Kidney (tissue), 14 donors: ENCODE data around the gene CD79B. TPM values are rescaled to one million over a fixed set of nuclear protein-coding genes. Genes with fewer than 3 reads are reported as not detected.

ENCODE experiments used
- DNase-seq, 5 donors: peaks; one replicate each; pipeline ENCODE4 v3.0.0-alpha.2; 2013 to 2020
- FAIRE-seq: peaks from 2 replicates; lab custom pipeline; 2012; peaks lifted over from hg19 to GRCh38; lab: Jason Lieb, UNC
- H3K27ac ChIP-seq, 2 donors: one replicate each; pipeline ENCODE4 v1.7.0; 2013; ENCODE audit warnings: low read depth in 2 of 2, low read length in 2 of 2, inconsistent platforms in 1 of 2
- H3K27me3 ChIP-seq: one replicate; pipeline ENCODE4 v1.7.1; 2013; ENCODE audit warnings: low read length, inconsistent platforms; ENCODE audit not compliant: control insufficient read depth, insufficient read depth
- H3K36me3 ChIP-seq, 3 donors: one replicate each; pipeline versions ENCODE4 v1.7.0 to v1.7.1; 2013; ENCODE audit warnings: low read length in 3 of 3, control low read depth in 1 of 3, inconsistent platforms in 1 of 3; ENCODE audit not compliant: insufficient read depth in 3 of 3, control insufficient read depth in 2 of 3
- H3K4me1 ChIP-seq, 3 donors: one replicate each; pipeline versions ENCODE4 v1.7.0 to v1.7.1; 2013; ENCODE audit warnings: low read length in 3 of 3, inconsistent platforms in 1 of 3, low read depth in 1 of 3; ENCODE audit not compliant: control insufficient read depth in 2 of 3, insufficient read depth in 2 of 3
- H3K4me3 ChIP-seq, 3 donors: one replicate each; pipeline versions ENCODE4 v1.7.0 to v1.8.1; 2013; ENCODE audit warnings: low read length in 3 of 3, control low read depth in 1 of 3, inconsistent platforms in 1 of 3
- H3K9ac ChIP-seq, 3 donors: one replicate each; pipeline versions ENCODE4 v1.7.0 to v1.7.1; 2013; ENCODE audit warnings: low read length in 3 of 3, control low read depth in 1 of 3, inconsistent platforms in 1 of 3
- H3K9me3 ChIP-seq, 3 donors: one replicate each; pipeline versions ENCODE4 v1.7.0 to v1.7.1; 2013; ENCODE audit warnings: low read length in 3 of 3, control low read depth in 1 of 3, inconsistent platforms in 1 of 3; ENCODE audit not compliant: control insufficient read depth in 2 of 3, insufficient read depth in 1 of 3
- CTCF ChIP-seq: IDR thresholded peaks from 3 replicates; pipeline ENCODE4 v1.5.1; 2012; ENCODE audit warnings: mild to moderate bottlenecking, moderate library complexity, borderline replicate concordance; ENCODE audit not compliant: insufficient read depth; ENCODE audit errors: extremely low read depth
- intact Hi-C: fragments of 100-400 bp; cut with DNase I; formaldehyde crosslinking; loops from one replicate; pipeline ENCODE4 v1.11.1; 2022
- polyA plus RNA-seq: library from polyadenylated mRNA; stranded (reverse); fragments of 350-450 nt; fragmentation: Illumina TruSeq; extraction: RNeasy Lipid Tissue Mini Kit (QIAGEN cat#74804); gene quantifications from one replicate; pipeline ENCODE4 v1.2.3, GENCODE V29; 2014; ENCODE audit warnings: low read depth, low replicate concordance; ENCODE audit not compliant: insufficient read depth
- total RNA-seq: library from RNA; stranded (reverse); fragmentation: NEBNext Ultra II Directional; extraction: Animal tissue kit (Norgen Biotek cat#: 25700); gene quantifications from one replicate; pipeline ENCODE4 v1.2.1, GENCODE V29; 2021
- donor health status: control.
- donor health status: control.
- donor health status: control.
- donor health status: control.
- donor health status: control.
- donor health status: DM: yes; HTN: yes; CAD: no.
- donor health status: Normal renal cell carcinoma (clear cell type).

Gene CD79B
- total and polyA plus RNA-seq, 2 donors from 2014 or later = 5.2 to 11.4 TPM

GRCh38 chr17:63928172-63928666 is 3.9 kb downstream of the CD79B start:
- FAIRE-seq (no peak), DNase-seq (peak in 2 of 5 donors; percentile 19 to 38)
- no peaks in the 10 kb centered on the region for H3K36me3 ChIP-seq
- no peaks in the 10 kb centered on the region for H3K27me3 ChIP-seq
- no peak for TF ChIP-seq CTCF
- intact Hi-C loops = no loop called here
- no peak overlapping the region for H3K9ac ChIP-seq
- H3K9me3 ChIP-seq = no peaks in the 10 kb centered on the region
- H3K4me3 ChIP-seq = no peak overlapping the region
- peaks cover 0 to 6% (median 0%) of the 10 kb centered on the region in 3 donors for H3K4me1 ChIP-seq
- no peak overlapping the region for H3K27ac ChIP-seq

GRCh38 chr17:63927464-63928171 is 4.5 kb downstream of the CD79B start:
- peak in 3 of 5 donors; percentile 21 to 51 (median 37) for DNase-seq
- FAIRE-seq = no peak

GRCh38 chr17:63926164-63926563 is 6.0 kb downstream of the CD79B start:
- intact Hi-C loops = no loop called here
- no peak overlapping the region for H3K27ac ChIP-seq
- no peaks in the 10 kb centered on the region for H3K9me3 ChIP-seq
- DNase-seq (no peak), FAIRE-seq (no peak)
- H3K4me1 ChIP-seq = no peaks in the 10 kb centered on the region
- H3K9ac ChIP-seq = no peak overlapping the region
- no peak overlapping the region for H3K4me3 ChIP-seq
- no peak for TF ChIP-seq CTCF
- no peaks in the 10 kb centered on the region for H3K27me3 ChIP-seq
- no peaks in the 10 kb centered on the region for H3K36me3 ChIP-seq

More at GRCh38 chr17:63927464-63928171, 4.5 kb downstream of the CD79B start:
- intact Hi-C loops = no loop called here
- H3K27me3 ChIP-seq = no peaks in the 10 kb centered on the region
- H3K4me1 ChIP-seq = peaks cover 0 to 6% (median 0%) of the 10 kb centered on the region in 3 donors
- H3K27ac ChIP-seq = no peak overlapping the region
- H3K4me3 ChIP-seq = no peak overlapping the region
- no peak for TF ChIP-seq CTCF
- H3K9me3 ChIP-seq = no peaks in the 10 kb centered on the region
- no peak overlapping the region for H3K9ac ChIP-seq
- no peaks in the 10 kb centered on the region for H3K36me3 ChIP-seq
